Skeletal muscle tissue (tissue), 4 donors: ENCODE data around the gene DNAJB6. TPM values are rescaled to one million over a fixed set of nuclear protein-coding genes. Genes with fewer than 3 reads are reported as not detected.

Source experiments
- H3K27ac ChIP-seq: one replicate; pipeline ENCODE4 v1.7.0; 2013; ENCODE audit warnings: mild to moderate bottlenecking, low read depth, low read length, inconsistent platforms
- H3K27me3 ChIP-seq, 3 donors: one replicate each; pipeline ENCODE4 v1.7.0; 2013; ENCODE audit warnings: low read length in 3 of 3; ENCODE audit not compliant: control insufficient read depth in 3 of 3, insufficient read depth in 3 of 3
- H3K36me3 ChIP-seq, 3 donors: one replicate each; pipeline ENCODE4 v1.7.0; 2013; ENCODE audit warnings: low read length in 3 of 3; ENCODE audit not compliant: control insufficient read depth in 3 of 3, insufficient read depth in 3 of 3
- H3K4me1 ChIP-seq, 3 donors: one replicate each; pipeline ENCODE4 v1.7.0; 2013; ENCODE audit warnings: low read length in 3 of 3, mild to moderate bottlenecking in 3 of 3; ENCODE audit not compliant: control insufficient read depth in 3 of 3, insufficient read depth in 3 of 3
- H3K4me3 ChIP-seq, 3 donors: one replicate each; pipeline ENCODE4 v1.7.0; 2013; ENCODE audit warnings: low read length in 3 of 3
- H3K9ac ChIP-seq, 3 donors: one replicate each; pipeline ENCODE4 v1.7.0; 2013; ENCODE audit warnings: low read length in 3 of 3, mild to moderate bottlenecking in 3 of 3, moderate library complexity in 2 of 3, low read depth in 1 of 3
- H3K9me3 ChIP-seq, 3 donors: one replicate each; pipeline ENCODE4 v1.7.0; 2013; ENCODE audit warnings: low read length in 3 of 3; ENCODE audit not compliant: control insufficient read depth in 3 of 3
- total RNA-seq: library from RNA; depleted of rRNA; stranded (reverse); fragments of >200 nt; gene quantifications from one replicate; pipeline ENCODE4 v1.2.3, GENCODE V29; 2014
- donor health status: Osteomylitis.

Gene DNAJB6
- total RNA-seq, result 68.9 TPM

DNA sequence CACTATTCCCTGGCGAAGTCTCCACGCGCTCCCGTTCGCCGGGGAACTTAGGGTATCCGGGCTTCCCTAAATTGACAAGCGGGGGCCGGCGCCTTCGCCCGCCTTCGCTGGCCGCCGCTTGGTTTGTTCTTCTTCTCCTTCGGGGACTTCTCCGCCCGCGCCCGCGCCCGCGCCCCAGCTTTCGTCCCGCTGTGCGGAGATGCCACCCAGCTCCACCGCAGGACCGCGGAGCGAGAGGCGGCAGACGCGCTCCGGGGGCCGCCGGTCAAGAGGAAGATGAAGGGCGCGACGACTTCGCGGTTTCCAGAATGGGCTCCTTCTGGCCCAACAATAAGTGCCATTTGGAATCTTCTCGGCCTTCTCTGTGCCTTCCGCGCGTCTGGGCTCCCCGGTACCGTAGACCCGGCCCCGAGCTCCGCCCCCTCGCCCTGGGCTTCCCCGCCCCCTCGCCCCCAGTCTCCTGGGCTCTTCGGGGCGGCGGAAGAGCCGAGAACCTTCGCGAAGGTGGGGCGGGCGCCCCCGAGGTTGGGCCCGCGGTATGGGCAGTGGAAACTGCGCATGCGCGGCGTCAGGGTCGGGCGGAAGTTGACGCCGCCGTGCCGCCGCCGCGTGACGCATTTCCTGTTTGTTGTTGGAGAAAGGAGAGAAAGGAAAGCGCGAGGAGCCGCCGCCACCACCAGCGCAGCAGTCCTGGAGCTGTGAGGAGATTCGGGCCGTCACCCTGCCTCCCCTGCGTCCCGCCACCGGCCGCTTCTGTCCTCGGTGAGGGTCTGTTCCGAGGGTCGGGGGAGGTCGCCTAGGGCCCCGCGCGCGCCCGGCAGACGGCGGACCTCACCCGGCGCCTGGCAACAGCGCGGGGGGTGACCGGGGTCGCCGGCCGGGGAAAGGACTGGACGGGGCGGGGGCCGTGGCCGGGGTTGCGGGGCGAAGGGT, at the start of gene DNAJB6:
Gene DNAJB6 (plus strand): TSS at position 622 of the 933 bp plus-strand sequence. CDS start 21,569 bp downstream, outside the sequence.
- peak within 1 kb of the TSS; percentile 75 to 86 (median 83) for H3K4me3 ChIP-seq
- H3K27me3 ChIP-seq, result no peaks in the 10 kb centered on the region
- H3K27ac ChIP-seq, result peak within 1 kb of the TSS; percentile 92
- H3K36me3 ChIP-seq, result no peaks in the 10 kb centered on the region
- H3K9me3 ChIP-seq, result no peaks in the 10 kb centered on the region
- H3K9ac ChIP-seq, result peak within 1 kb of the TSS; percentile 78 to 82 (median 82)
- H3K4me1 ChIP-seq, result peaks cover 22 to 40% (median 31%) of the 10 kb centered on the region in 3 donors

DNA sequence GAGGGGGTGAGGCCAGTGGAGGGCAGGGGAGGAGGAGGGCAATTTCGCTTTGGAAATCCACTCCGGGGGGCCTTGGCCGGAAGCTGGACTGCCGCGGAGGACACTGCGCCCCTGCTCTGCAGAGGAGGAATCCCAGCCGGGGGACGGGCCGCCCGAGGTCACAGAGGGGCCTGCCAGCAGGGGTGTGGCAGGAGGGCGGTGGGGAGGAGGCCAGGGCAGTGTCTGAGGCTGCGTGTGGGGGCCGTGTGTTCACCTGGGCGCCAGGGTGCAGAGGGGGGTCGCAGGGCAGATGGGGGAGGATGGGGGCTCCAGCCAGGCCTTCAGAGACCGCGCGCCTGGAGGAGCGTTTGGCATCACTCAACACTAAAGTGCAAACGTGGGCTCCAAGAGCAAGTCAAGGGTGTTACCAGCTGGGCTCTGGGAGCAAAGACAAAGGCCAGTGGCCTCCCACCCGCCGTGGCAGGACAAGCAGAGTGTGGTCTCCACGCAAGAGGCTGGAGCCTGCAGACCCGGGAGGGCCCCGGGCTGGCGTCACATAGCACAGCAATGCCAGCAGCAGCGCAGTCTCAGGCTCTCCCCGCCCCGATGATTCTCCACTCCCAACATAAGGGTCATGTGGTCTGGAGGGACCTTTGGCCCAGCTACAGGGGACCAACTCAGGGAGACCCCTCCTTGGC, 45.3 kb upstream of the DNAJB6 start:
- no peak overlapping the region for H3K9ac ChIP-seq
- no peak overlapping the region for H3K4me3 ChIP-seq
- H3K27ac ChIP-seq, result no peak overlapping the region
- no peaks in the 10 kb centered on the region for H3K36me3 ChIP-seq
- H3K27me3 ChIP-seq, result peaks cover 2 to 7% (median 3%) of the 10 kb centered on the region in 3 donors
- no peaks in the 10 kb centered on the region for H3K4me1 ChIP-seq
- no peaks in the 10 kb centered on the region for H3K9me3 ChIP-seq

DNA sequence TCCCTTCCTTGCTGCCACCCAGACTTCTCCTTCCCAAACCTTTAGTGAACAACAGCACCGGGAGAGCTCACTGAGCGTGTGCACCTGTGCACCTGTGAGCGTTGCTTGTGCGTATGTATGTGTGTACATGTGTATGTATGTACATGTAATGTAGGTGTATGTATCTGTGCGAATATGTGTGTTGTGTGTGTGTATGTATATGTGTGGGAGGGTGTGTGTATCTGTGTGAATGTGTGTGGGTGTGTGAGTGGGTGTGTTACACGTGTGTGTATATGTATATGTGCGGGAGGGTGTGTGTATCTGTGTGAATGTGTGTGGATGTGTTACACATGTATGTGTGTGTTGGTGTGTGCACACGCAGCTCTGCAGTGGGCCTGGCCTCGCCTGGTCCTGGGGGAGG, 44.5 kb upstream of the DNAJB6 start:
- no peaks in the 10 kb centered on the region for H3K9me3 ChIP-seq
- H3K36me3 ChIP-seq, result no peaks in the 10 kb centered on the region
- no peak overlapping the region for H3K27ac ChIP-seq
- H3K4me3 ChIP-seq, result no peak overlapping the region
- H3K9ac ChIP-seq, result no peak overlapping the region
- peaks cover 2 to 7% (median 4%) of the 10 kb centered on the region in 3 donors for H3K27me3 ChIP-seq
- H3K4me1 ChIP-seq, result no peaks in the 10 kb centered on the region

DNA sequence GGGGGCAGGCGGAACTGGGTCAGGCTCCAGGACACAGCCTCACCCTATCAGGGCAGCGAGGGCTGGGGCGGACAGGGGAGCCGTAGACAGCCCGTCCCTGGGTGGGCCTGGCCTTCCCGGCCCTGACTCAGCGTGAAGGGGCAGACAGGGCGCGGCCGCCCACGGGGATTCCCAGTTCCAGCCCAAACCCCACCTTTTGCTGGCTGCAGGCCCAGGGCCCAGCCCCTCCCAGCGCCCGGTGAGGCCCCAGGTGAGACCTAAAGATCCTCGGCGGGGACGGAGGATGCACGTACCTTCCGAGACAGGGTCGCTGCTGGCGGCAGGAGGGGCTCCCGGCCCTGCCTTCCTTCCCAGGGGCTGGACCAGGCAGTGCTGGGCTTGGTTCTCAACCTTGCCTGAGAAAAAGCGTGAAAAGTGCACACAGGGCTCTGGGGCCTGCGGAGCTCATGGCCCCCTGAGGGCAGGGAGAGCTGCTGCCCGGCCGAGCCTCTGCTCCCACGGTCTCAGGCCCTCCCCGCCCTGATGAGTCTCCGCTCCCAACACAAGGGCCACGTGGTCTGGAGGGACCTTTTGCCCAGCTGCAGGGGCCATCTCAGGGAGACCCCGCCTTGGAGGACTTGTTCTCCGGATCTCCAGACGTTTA, 43.9 kb upstream of the DNAJB6 start:
- Histone ChIP-seq H3K27me3 (peaks cover 5 to 7% (median 6%) of the 10 kb centered on the region in 3 donors), H3K27ac (no peak overlapping the region), H3K36me3 (no peaks in the 10 kb centered on the region), H3K4me1 (no peaks in the 10 kb centered on the region), H3K9me3 (no peaks in the 10 kb centered on the region), H3K4me3 (no peak overlapping the region), H3K9ac (no peak overlapping the region)

DNA sequence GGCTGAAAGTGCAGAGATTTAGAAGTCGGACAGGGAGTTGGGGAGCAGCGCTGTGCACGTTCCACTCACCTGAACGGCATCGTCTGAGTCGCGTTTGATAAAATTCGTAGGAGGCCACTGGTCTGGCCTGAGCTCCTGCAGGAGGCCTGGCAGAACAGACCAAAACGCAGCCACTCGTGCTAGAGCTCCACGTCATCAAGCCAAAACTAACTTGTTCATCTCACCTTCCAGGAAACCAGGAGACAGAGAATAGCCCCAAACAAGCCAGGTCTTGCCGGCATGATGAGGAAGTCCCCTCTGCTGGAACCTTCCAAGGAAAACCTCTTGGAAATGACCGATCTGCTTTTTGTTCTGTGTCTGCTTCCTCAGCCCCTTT, 43.4 kb upstream of the DNAJB6 start:
- no peak overlapping the region for H3K27ac ChIP-seq
- no peaks in the 10 kb centered on the region for H3K36me3 ChIP-seq
- no peaks in the 10 kb centered on the region for H3K4me1 ChIP-seq
- H3K9ac ChIP-seq, result no peak overlapping the region
- H3K9me3 ChIP-seq, result no peaks in the 10 kb centered on the region
- H3K27me3 ChIP-seq, result peaks cover 5 to 7% (median 6%) of the 10 kb centered on the region in 3 donors
- H3K4me3 ChIP-seq, result no peak overlapping the region

DNA sequence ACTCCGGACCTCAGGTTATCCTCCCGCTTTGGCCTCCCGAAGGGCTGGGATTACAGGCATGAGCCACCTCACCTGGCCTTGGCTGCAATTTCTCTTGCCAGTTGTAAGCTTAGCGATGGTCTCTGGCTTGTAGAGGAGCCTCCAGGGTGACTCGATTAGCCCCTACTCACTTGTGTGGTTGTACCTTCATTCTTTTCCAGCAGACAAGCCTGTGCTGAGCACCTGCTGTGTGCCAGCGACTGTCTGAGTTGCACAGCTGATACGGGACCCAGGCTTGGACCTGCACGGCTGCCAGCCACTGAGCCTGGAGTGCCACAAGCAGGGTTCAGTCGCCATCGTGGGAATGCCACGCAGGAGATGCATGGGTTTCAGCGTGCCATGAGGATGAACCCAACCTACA, 42.0 kb upstream of the DNAJB6 start:
- Histone ChIP-seq H3K27me3 (peaks cover 8 to 20% (median 14%) of the 10 kb centered on the region in 3 donors), H3K9ac (no peak overlapping the region), H3K4me3 (no peak overlapping the region)

DNA sequence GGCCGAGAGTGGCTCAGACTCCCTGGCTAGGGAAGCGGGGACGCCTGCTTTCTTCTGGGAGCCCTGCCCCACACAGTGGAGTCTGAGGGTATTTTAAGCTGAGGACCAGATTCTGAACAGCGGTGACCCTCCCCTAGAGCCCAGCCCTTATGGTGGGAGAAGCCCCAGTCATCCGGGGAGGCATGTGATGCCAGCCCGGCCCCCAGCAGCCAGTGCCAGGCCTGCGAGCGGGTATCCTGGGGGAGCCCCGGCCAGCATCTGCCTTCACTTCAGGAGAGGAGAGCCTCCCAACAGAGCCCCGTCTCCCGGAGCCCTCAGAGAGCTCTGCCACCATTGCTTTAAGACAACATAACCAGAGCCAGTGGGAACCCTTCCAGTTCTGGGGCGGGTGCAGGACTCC, 41.5 kb upstream of the DNAJB6 start:
- Histone ChIP-seq H3K9me3 (no peaks in the 10 kb centered on the region), H3K4me1 (peaks cover 0 to 13% (median 3%) of the 10 kb centered on the region in 3 donors), H3K4me3 (no peak overlapping the region), H3K27me3 (peaks cover 14 to 22% (median 16%) of the 10 kb centered on the region in 3 donors), H3K9ac (no peak overlapping the region), H3K36me3 (no peaks in the 10 kb centered on the region), H3K27ac (no peak overlapping the region)

More for the DNA sequence above, 42.0 kb upstream of the DNAJB6 start:
- Histone ChIP-seq H3K36me3 (no peaks in the 10 kb centered on the region), H3K4me1 (peaks cover 0 to 12% (median 3%) of the 10 kb centered on the region in 3 donors), H3K9me3 (no peaks in the 10 kb centered on the region), H3K27ac (no peak overlapping the region)

DNA sequence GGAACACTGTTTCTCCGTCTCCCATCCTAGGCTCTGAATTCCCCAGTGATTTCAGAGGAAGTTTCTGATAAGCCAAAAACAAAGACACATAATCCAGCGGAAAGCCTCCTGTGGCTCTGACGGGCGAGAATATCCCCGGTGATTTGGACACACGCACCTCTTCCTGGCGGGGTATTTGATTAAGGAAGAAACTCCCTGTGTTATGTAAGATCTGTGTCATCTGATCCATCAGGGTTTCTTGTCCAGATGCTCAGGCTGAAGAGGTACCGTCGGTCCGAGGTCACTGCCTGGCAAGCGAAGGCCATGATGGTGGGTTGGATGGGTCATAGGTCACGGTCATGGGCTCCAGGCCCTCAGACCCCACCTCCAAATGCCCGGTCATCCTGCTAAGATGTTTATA, 39.6 kb upstream of the DNAJB6 start:
- Histone ChIP-seq H3K36me3 (no peaks in the 10 kb centered on the region), H3K4me3 (no peak overlapping the region), H3K27me3 (peaks cover 17 to 23% (median 19%) of the 10 kb centered on the region in 3 donors), H3K27ac (no peak overlapping the region), H3K9ac (no peak overlapping the region), H3K4me1 (peaks cover 3 to 13% (median 6%) of the 10 kb centered on the region in 3 donors), H3K9me3 (no peaks in the 10 kb centered on the region)

DNA sequence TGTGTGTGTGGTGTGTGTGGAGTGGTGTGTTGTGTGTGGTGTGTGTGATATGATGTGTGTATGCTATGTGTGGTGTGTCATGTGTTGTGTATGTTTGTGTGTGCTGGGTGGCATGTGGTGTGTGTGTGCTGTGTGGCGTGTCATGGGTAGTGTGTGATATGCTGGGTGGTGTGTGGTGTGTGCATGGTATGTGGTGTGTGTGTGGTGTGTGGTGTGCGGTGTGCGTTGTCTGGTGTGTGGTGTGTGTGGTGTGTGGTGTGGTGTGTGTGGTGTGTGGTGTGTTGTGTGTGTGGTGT, 37.5 kb upstream of the DNAJB6 start:
- no peaks in the 10 kb centered on the region for H3K9me3 ChIP-seq
- no peak overlapping the region for H3K27ac ChIP-seq
- peaks cover 17 to 23% (median 19%) of the 10 kb centered on the region in 3 donors for H3K27me3 ChIP-seq
- no peak overlapping the region for H3K4me3 ChIP-seq
- H3K9ac ChIP-seq, result no peak overlapping the region
- H3K36me3 ChIP-seq, result no peaks in the 10 kb centered on the region
- peaks cover 3 to 13% (median 6%) of the 10 kb centered on the region in 3 donors for H3K4me1 ChIP-seq
